ENCODE results near the gene SETD2. TPM values are rescaled to one million over a fixed set of nuclear protein-coding genes. Genes with fewer than 3 reads are reported as not detected.
"Not testable (repeated sequence)": the region's sequence is repeated elsewhere in the genome, so short reads cannot be mapped to it uniquely, and the experiment has no call there.

The SETD2 gene
- total and polyA plus RNA-seq, 4 donors, result 7.6 to 37.6 (median 19.0) TPM

GRCh38 chr3:47028667-47029066, 135.2 kb downstream of the SETD2 start:
- TF ChIP-seq, protein P1, sequence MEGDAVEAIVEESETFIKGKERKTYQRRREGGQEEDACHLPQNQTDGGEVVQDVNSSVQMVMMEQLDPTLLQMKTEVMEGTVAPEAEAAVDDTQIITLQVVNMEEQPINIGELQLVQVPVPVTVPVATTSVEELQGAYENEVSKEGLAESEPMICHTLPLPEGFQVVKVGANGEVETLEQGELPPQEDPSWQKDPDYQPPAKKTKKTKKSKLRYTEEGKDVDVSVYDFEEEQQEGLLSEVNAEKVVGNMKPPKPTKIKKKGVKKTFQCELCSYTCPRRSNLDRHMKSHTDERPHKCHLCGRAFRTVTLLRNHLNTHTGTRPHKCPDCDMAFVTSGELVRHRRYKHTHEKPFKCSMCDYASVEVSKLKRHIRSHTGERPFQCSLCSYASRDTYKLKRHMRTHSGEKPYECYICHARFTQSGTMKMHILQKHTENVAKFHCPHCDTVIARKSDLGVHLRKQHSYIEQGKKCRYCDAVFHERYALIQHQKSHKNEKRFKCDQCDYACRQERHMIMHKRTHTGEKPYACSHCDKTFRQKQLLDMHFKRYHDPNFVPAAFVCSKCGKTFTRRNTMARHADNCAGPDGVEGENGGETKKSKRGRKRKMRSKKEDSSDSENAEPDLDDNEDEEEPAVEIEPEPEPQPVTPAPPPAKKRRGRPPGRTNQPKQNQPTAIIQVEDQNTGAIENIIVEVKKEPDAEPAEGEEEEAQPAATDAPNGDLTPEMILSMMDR (IDR thresholded peaks at IDR 0.05; ENCODE audit: low read depth, low read length, missing input control), result no peak
- TF ChIP-seq RXRA (IDR thresholded peaks at IDR 0.05) (no peak), NR2F2 (IDR thresholded peaks at IDR 0.05) (no peak), GABPA (IDR thresholded peaks at IDR 0.05 in 1 of 2, conservative IDR thresholded peaks at IDR 0.05 in 1 of 2) (no peak)
- H3K27me3 ChIP-seq (ENCODE audit: control insufficient read depth in 4 of 4, insufficient read depth in 4 of 4, low read length in 3 of 4), result no peaks in the 10 kb centered on the region
- H3K9me3 ChIP-seq (ENCODE audit: control insufficient read depth in 4 of 4, low read length in 3 of 4), result no peaks in the 10 kb centered on the region
- DNase-seq (ENCODE audit: low spot score), result no peak
- no peaks in the 10 kb centered on the region for H3K4me1 ChIP-seq (ENCODE audit: control insufficient read depth in 4 of 4, insufficient read depth in 4 of 4, low read length in 3 of 4)
- H3K4me3 ChIP-seq (ENCODE audit: low read depth in 1 of 3, low read length in 3 of 3), result no peak overlapping the region
- H3K27ac ChIP-seq (ENCODE audit: low read depth in 1 of 2, low read length in 2 of 2), result no peak overlapping the region
- H3K9ac ChIP-seq (ENCODE audit: low read depth in 1 of 2, low read length in 2 of 2), result no peak overlapping the region
- 100% methylated on average over 1 of the region's 1 CpG for WGBS
- peaks cover 0 to 5% (median 5%) of the 10 kb centered on the region in 4 donors for H3K36me3 ChIP-seq (ENCODE audit: control insufficient read depth in 4 of 4, insufficient read depth in 3 of 4, low read depth in 1 of 4, low read length in 3 of 4)

DNA sequence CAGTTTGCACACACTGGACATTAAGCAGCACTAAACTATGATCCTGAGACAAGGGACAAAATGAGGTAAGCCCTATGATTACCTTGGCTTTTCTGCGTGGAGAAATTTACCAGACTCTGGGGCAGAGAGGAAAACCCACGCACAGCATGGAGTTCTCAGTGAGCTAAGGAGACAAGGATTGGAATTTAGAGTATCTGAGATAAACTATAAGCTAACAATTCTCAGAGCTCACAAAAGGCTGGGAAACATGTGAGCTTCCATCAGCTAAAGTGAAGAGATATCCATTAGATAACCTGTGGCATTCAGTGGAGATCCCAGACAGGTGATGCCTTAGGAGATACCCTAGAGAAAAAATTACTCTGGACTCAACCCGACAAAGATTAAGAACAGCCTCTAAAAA, 135.8 kb downstream of the SETD2 start:
- no peak for TF ChIP-seq HNF4A (conservative IDR thresholded peaks at IDR 0.05)
- TF ChIP-seq RXRA (IDR thresholded peaks at IDR 0.05), result no peak
- TF ChIP-seq, protein P2, sequence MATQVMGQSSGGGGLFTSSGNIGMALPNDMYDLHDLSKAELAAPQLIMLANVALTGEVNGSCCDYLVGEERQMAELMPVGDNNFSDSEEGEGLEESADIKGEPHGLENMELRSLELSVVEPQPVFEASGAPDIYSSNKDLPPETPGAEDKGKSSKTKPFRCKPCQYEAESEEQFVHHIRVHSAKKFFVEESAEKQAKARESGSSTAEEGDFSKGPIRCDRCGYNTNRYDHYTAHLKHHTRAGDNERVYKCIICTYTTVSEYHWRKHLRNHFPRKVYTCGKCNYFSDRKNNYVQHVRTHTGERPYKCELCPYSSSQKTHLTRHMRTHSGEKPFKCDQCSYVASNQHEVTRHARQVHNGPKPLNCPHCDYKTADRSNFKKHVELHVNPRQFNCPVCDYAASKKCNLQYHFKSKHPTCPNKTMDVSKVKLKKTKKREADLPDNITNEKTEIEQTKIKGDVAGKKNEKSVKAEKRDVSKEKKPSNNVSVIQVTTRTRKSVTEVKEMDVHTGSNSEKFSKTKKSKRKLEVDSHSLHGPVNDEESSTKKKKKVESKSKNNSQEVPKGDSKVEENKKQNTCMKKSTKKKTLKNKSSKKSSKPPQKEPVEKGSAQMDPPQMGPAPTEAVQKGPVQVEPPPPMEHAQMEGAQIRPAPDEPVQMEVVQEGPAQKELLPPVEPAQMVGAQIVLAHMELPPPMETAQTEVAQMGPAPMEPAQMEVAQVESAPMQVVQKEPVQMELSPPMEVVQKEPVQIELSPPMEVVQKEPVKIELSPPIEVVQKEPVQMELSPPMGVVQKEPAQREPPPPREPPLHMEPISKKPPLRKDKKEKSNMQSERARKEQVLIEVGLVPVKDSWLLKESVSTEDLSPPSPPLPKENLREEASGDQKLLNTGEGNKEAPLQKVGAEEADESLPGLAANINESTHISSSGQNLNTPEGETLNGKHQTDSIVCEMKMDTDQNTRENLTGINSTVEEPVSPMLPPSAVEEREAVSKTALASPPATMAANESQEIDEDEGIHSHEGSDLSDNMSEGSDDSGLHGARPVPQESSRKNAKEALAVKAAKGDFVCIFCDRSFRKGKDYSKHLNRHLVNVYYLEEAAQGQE (IDR thresholded peaks at IDR 0.05), result no peak
- TF ChIP-seq EGR1 (IDR thresholded peaks at IDR 0.05; ENCODE audit: low read depth in 2 of 2), result no peak
- TF ChIP-seq YY1 (IDR thresholded peaks at IDR 0.05), result no peak
- TF ChIP-seq FOXA1 (IDR thresholded peaks at IDR 0.05), result no peak
- TF ChIP-seq RAD21 (IDR thresholded peaks at IDR 0.05), result no peak
- no peak for TF ChIP-seq SP1 (IDR thresholded peaks at IDR 0.05)
- TF ChIP-seq JUND (IDR thresholded peaks at IDR 0.05), result no peak
- no peak for TF ChIP-seq FOXA2 (IDR thresholded peaks at IDR 0.05)
- no peak for TF ChIP-seq NR2F2 (IDR thresholded peaks at IDR 0.05)
- no peak for TF ChIP-seq ZBTB33 (IDR thresholded peaks at IDR 0.05)
- TF ChIP-seq HNF4G (IDR thresholded peaks at IDR 0.05), result no peak
- TF ChIP-seq, protein P1 (IDR thresholded peaks at IDR 0.05; ENCODE audit: low read depth, low read length, missing input control), result no peak
- TF ChIP-seq GABPA (IDR thresholded peaks at IDR 0.05 in 1 of 2, conservative IDR thresholded peaks at IDR 0.05 in 1 of 2), result no peak
- TF ChIP-seq, protein P3, sequence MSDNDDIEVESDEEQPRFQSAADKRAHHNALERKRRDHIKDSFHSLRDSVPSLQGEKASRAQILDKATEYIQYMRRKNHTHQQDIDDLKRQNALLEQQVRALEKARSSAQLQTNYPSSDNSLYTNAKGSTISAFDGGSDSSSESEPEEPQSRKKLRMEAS (IDR thresholded peaks at IDR 0.05), result no peak
- no peak for TF ChIP-seq ATF3 (IDR thresholded peaks at IDR 0.05)
- no peak for TF ChIP-seq TAF1 (conservative IDR thresholded peaks at IDR 0.05)
- WGBS, result 85% methylated on average over 3 of the region's 3 CpGs
- peaks cover 0 to 5% (median 5%) of the 10 kb centered on the region in 4 donors for H3K36me3 ChIP-seq (ENCODE audit: control insufficient read depth in 4 of 4, insufficient read depth in 3 of 4, low read depth in 1 of 4, low read length in 3 of 4)
- H3K4me3 ChIP-seq (ENCODE audit: low read depth in 1 of 3, low read length in 3 of 3), result no peak overlapping the region
- H3K27me3 ChIP-seq (ENCODE audit: control insufficient read depth in 4 of 4, insufficient read depth in 4 of 4, low read length in 3 of 4), result no peaks in the 10 kb centered on the region
- no peak overlapping the region for H3K27ac ChIP-seq (ENCODE audit: low read depth in 1 of 2, low read length in 2 of 2)
- no peaks in the 10 kb centered on the region for H3K4me1 ChIP-seq (ENCODE audit: control insufficient read depth in 4 of 4, insufficient read depth in 4 of 4, low read length in 3 of 4)
- no peaks in the 10 kb centered on the region for H3K9me3 ChIP-seq (ENCODE audit: control insufficient read depth in 4 of 4, low read length in 3 of 4)
- DNase-seq (ENCODE audit: low spot score), result no peak
- no peak overlapping the region for H3K9ac ChIP-seq (ENCODE audit: low read depth in 1 of 2, low read length in 2 of 2)

DNA sequence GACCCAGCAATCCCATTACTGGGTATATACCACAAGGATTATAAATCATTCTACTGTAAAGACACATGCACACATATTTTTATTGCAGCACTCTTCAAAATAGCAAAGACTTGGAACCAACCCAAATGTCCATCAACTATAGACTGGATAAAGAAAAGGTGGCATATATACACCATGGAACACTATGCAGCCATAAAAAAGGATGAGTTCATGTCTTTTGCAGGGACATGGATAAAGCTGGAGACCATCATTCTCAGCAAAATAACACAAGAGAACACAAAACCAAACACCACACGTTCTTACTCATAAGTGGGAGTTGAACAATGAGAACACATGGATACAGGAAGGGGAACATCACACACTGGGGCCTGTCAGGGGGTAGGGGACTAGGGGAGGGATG, 137.5 kb downstream of the SETD2 start:
- H3K9ac ChIP-seq (ENCODE audit: low read depth in 1 of 2, low read length in 2 of 2); H3K9me3 ChIP-seq (ENCODE audit: control insufficient read depth in 4 of 4, low read length in 3 of 4); H3K27me3 ChIP-seq (ENCODE audit: control insufficient read depth in 4 of 4, insufficient read depth in 4 of 4, low read length in 3 of 4); H3K4me3 ChIP-seq (ENCODE audit: low read depth in 1 of 3, low read length in 3 of 3); H3K27ac ChIP-seq (ENCODE audit: low read depth in 1 of 2, low read length in 2 of 2); H3K4me1 ChIP-seq (ENCODE audit: control insufficient read depth in 4 of 4, insufficient read depth in 4 of 4, low read length in 3 of 4); H3K36me3 ChIP-seq (ENCODE audit: control insufficient read depth in 4 of 4, insufficient read depth in 3 of 4, low read depth in 1 of 4, low read length in 3 of 4); DNase-seq (ENCODE audit: low spot score): not testable (repeated sequence)
- 95% methylated on average over 1 of the region's 1 CpG for WGBS
